ENCODE data around the gene C2CD5.

The C2CD5 gene

GRCh38 chr12:22545255-22545654, 913 bp upstream of the C2CD5 start:
- peak overlapping the region; percentile 89 for H3K4me3 Mint-ChIP-seq
- no peaks in the 10 kb centered on the region for H3K9me3 Mint-ChIP-seq (ENCODE audit: low read depth)
- peaks cover 3% of the 10 kb centered on the region for H3K36me3 Mint-ChIP-seq
- H3K27me3 Mint-ChIP-seq: peaks cover 2% of the 10 kb centered on the region
- H3K27ac Mint-ChIP-seq: no peak overlapping the region
- H3K4me1 Mint-ChIP-seq (ENCODE audit: low read depth): peaks cover 35% of the 10 kb centered on the region

- Mint-ChIP-seq H3K4me3 (peak overlapping the region; percentile 89), H3K9me3 (ENCODE audit: low read depth) (no peaks in the 10 kb centered on the region), H3K27me3 (no peaks in the 10 kb centered on the region), H3K36me3 (peaks cover 10% of the 10 kb centered on the region), H3K27ac (peak overlapping the region; percentile 83), H3K4me1 (ENCODE audit: low read depth) (peaks cover 49% of the 10 kb centered on the region)
Measured at GRCh38 chr12:22543246-22544037, 900 bp downstream of the C2CD5 start.

- no peaks in the 10 kb centered on the region for H3K27me3 Mint-ChIP-seq
- peaks cover 10% of the 10 kb centered on the region for H3K36me3 Mint-ChIP-seq
- peak overlapping the region; percentile 1 for H3K4me3 Mint-ChIP-seq
- no peak overlapping the region for H3K27ac Mint-ChIP-seq
- H3K4me1 Mint-ChIP-seq (ENCODE audit: low read depth): peaks cover 61% of the 10 kb centered on the region
- H3K9me3 Mint-ChIP-seq (ENCODE audit: low read depth): no peaks in the 10 kb centered on the region
Measured at GRCh38 chr12:22541496-22542155, 2.7 kb downstream of the C2CD5 start.

- Mint-ChIP-seq H3K36me3 (peaks cover 12% of the 10 kb centered on the region), H3K4me3 (no peak overlapping the region), H3K9me3 (ENCODE audit: low read depth) (no peaks in the 10 kb centered on the region), H3K27me3 (no peaks in the 10 kb centered on the region), H3K4me1 (ENCODE audit: low read depth) (peaks cover 71% of the 10 kb centered on the region), H3K27ac (no peak overlapping the region)
Measured at GRCh38 chr12:22539055-22539454, 5.3 kb downstream of the C2CD5 start.

- H3K27me3 Mint-ChIP-seq: no peaks in the 10 kb centered on the region
- no peak overlapping the region for H3K27ac Mint-ChIP-seq
- no peak overlapping the region for H3K4me3 Mint-ChIP-seq
- H3K4me1 Mint-ChIP-seq (ENCODE audit: low read depth): peaks cover 70% of the 10 kb centered on the region
- peaks cover 14% of the 10 kb centered on the region for H3K36me3 Mint-ChIP-seq
- H3K9me3 Mint-ChIP-seq (ENCODE audit: low read depth): no peaks in the 10 kb centered on the region
Measured at GRCh38 chr12:22538311-22538710, 6.0 kb downstream of the C2CD5 start.

- H3K4me1 Mint-ChIP-seq (ENCODE audit: low read depth): peaks cover 62% of the 10 kb centered on the region
- no peak overlapping the region for H3K4me3 Mint-ChIP-seq
- no peaks in the 10 kb centered on the region for H3K9me3 Mint-ChIP-seq (ENCODE audit: low read depth)
- H3K27ac Mint-ChIP-seq: peak overlapping the region; percentile 37
- peaks cover 20% of the 10 kb centered on the region for H3K36me3 Mint-ChIP-seq
- H3K27me3 Mint-ChIP-seq: no peaks in the 10 kb centered on the region
Measured at GRCh38 chr12:22536971-22537544, 7.3 kb downstream of the C2CD5 start.

GRCh38 chr12:22536346-22536945, 7.9 kb downstream of the C2CD5 start:
- Mint-ChIP-seq H3K27me3 (no peaks in the 10 kb centered on the region), H3K9me3 (ENCODE audit: low read depth) (no peaks in the 10 kb centered on the region), H3K36me3 (peaks cover 23% of the 10 kb centered on the region), H3K4me3 (no peak overlapping the region), H3K4me1 (ENCODE audit: low read depth) (peaks cover 56% of the 10 kb centered on the region), H3K27ac (no peak overlapping the region)

GRCh38 chr12:22535478-22535877, 8.9 kb downstream of the C2CD5 start:
- no peak overlapping the region for H3K27ac Mint-ChIP-seq
- peaks cover 49% of the 10 kb centered on the region for H3K4me1 Mint-ChIP-seq (ENCODE audit: low read depth)
- H3K36me3 Mint-ChIP-seq: peaks cover 27% of the 10 kb centered on the region
- no peaks in the 10 kb centered on the region for H3K27me3 Mint-ChIP-seq
- no peak overlapping the region for H3K4me3 Mint-ChIP-seq
- no peaks in the 10 kb centered on the region for H3K9me3 Mint-ChIP-seq (ENCODE audit: low read depth)

GRCh38 chr12:22535038-22535437, 9.3 kb downstream of the C2CD5 start:
- Mint-ChIP-seq H3K27ac (no peak overlapping the region), H3K4me3 (no peak overlapping the region), H3K36me3 (peaks cover 24% of the 10 kb centered on the region), H3K4me1 (ENCODE audit: low read depth) (peaks cover 46% of the 10 kb centered on the region), H3K27me3 (no peaks in the 10 kb centered on the region), H3K9me3 (ENCODE audit: low read depth) (no peaks in the 10 kb centered on the region)

GRCh38 chr12:22533155-22533554, 11.2 kb downstream of the C2CD5 start:
- peaks cover 40% of the 10 kb centered on the region for H3K4me1 Mint-ChIP-seq (ENCODE audit: low read depth)
- H3K27me3 Mint-ChIP-seq: no peaks in the 10 kb centered on the region
- no peak overlapping the region for H3K4me3 Mint-ChIP-seq
- peaks cover 21% of the 10 kb centered on the region for H3K36me3 Mint-ChIP-seq
- H3K9me3 Mint-ChIP-seq (ENCODE audit: low read depth): no peaks in the 10 kb centered on the region
- H3K27ac Mint-ChIP-seq: peak overlapping the region; percentile 1

- peaks cover 33% of the 10 kb centered on the region for H3K4me1 Mint-ChIP-seq (ENCODE audit: low read depth)
- H3K27ac Mint-ChIP-seq: no peak overlapping the region
- peaks cover 21% of the 10 kb centered on the region for H3K36me3 Mint-ChIP-seq
- no peak overlapping the region for H3K4me3 Mint-ChIP-seq
- no peaks in the 10 kb centered on the region for H3K27me3 Mint-ChIP-seq
- no peaks in the 10 kb centered on the region for H3K9me3 Mint-ChIP-seq (ENCODE audit: low read depth)
Measured at GRCh38 chr12:22532317-22532716, 12.0 kb downstream of the C2CD5 start.

- Mint-ChIP-seq H3K27ac (no peak overlapping the region), H3K36me3 (peaks cover 21% of the 10 kb centered on the region), H3K4me1 (ENCODE audit: low read depth) (peaks cover 25% of the 10 kb centered on the region), H3K4me3 (no peak overlapping the region), H3K27me3 (no peaks in the 10 kb centered on the region), H3K9me3 (ENCODE audit: low read depth) (no peaks in the 10 kb centered on the region)
Measured at GRCh38 chr12:22531205-22531604, 13.1 kb downstream of the C2CD5 start.

- Mint-ChIP-seq H3K27ac (no peak overlapping the region), H3K4me1 (ENCODE audit: low read depth) (peaks cover 14% of the 10 kb centered on the region)
Measured at GRCh38 chr12:22529281-22530060, 14.9 kb downstream of the C2CD5 start.

GRCh38 chr12:22527999-22528398, 16.3 kb downstream of the C2CD5 start:
- no peak overlapping the region for H3K27ac Mint-ChIP-seq
- peaks cover 9% of the 10 kb centered on the region for H3K4me1 Mint-ChIP-seq (ENCODE audit: low read depth)
- peaks cover 14% of the 10 kb centered on the region for H3K36me3 Mint-ChIP-seq

More at GRCh38 chr12:22529281-22530060, 14.9 kb downstream of the C2CD5 start:
- Mint-ChIP-seq H3K9me3 (ENCODE audit: low read depth) (no peaks in the 10 kb centered on the region), H3K27me3 (no peaks in the 10 kb centered on the region), H3K4me3 (no peak overlapping the region), H3K36me3 (peaks cover 19% of the 10 kb centered on the region)

More at GRCh38 chr12:22527999-22528398, 16.3 kb downstream of the C2CD5 start:
- H3K4me3 Mint-ChIP-seq: no peak overlapping the region
- H3K9me3 Mint-ChIP-seq (ENCODE audit: low read depth): no peaks in the 10 kb centered on the region
- H3K27me3 Mint-ChIP-seq: no peaks in the 10 kb centered on the region
